GM12878 (cell line): Measurements from ENCODE around the gene HERC2. TPM values are rescaled to one million over a fixed set of nuclear protein-coding genes. Genes with fewer than 3 reads are reported as not detected.
"Not testable (repeated sequence)": the region's sequence is repeated elsewhere in the genome, so short reads cannot be mapped to it uniquely, and the experiment has no call there.

Source experiments
- ATAC-seq: fragments of 200-7000 bp; cut with Tn5 transposase; 3 replicates; pipeline ENCODE4 v1.9.1; 2020; ENCODE audit warnings: mild to moderate bottlenecking, moderate library complexity
- BruUV-seq: library from RNA; stranded (reverse); fragments of 400-500 nt; replicated peaks from 2 replicates; lab custom pipeline; 2021; lab: Mats Ljungman, UMichigan
- CTCF ChIA-PET: fragments of 300-600 bp; sonication (Branson Sonifier 250); formaldehyde crosslinking; extraction: SDS; loops from one replicate; lab custom pipeline; 2021; ENCODE audit warnings: inconsistent platforms; lab: Yijun Ruan, JAX
- POLR2A ChIA-PET: fragments of 350-600 bp; formaldehyde crosslinking; extraction: SDS; loops from one replicate; lab custom pipeline; 2021; ENCODE audit warnings: inconsistent platforms; lab: Charles Lee
- RAD21 ChIA-PET: fragments of 300-600 bp; sonication (Branson Sonifier 250); formaldehyde crosslinking; loops from one replicate; lab custom pipeline; 2023; ENCODE audit warnings: antibody characterized with exemption; ENCODE audit not compliant: unreplicated experiment; lab: Charles Lee
- SMC1A ChIA-PET: fragments of 300-600 bp; sonication (Branson Sonifier 250); formaldehyde crosslinking; loops from one replicate; lab custom pipeline; 2023; ENCODE audit not compliant: unreplicated experiment, uncharacterized antibody; lab: Charles Lee
- DNase-seq: peaks from one replicate; pipeline ENCODE4 v3.0.0-alpha.2; 2011; ENCODE audit warnings: low read depth, low spot score
- FAIRE-seq: peaks from 3 replicates; lab custom pipeline; 2011; peaks lifted over from hg19 to GRCh38; lab: Jason Lieb, UNC
- H2AFZ ChIP-seq: 2 replicates; pipeline ENCODE4 v1.6.0; 2011; ENCODE audit warnings: low read depth, low read length, control low read depth; ENCODE audit not compliant: control insufficient read depth
- H3K27ac ChIP-seq: 2 replicates; pipeline ENCODE4 v1.5.1; 2011; ENCODE audit warnings: control low read depth; ENCODE audit not compliant: control insufficient read depth, insufficient read depth
- H3K27me3 ChIP-seq, 2 experiments: replicated peaks in 1 of 2; 2 replicates each; pipeline versions ENCODE4 v1.6.0 to v1.6.1; 2011; ENCODE audit warnings: low read length in 1 of 2; ENCODE audit not compliant: control insufficient read depth in 2 of 2, insufficient read depth in 2 of 2
- H3K36me3 ChIP-seq, 2 experiments: 2 replicates each; pipeline ENCODE4 v1.5.1; 2011; ENCODE audit warnings: low read length in 1 of 2; ENCODE audit not compliant: control insufficient read depth in 2 of 2, insufficient read depth in 2 of 2
- H3K4me1 ChIP-seq: 2 replicates; pipeline ENCODE4 v1.6.1; 2011; ENCODE audit warnings: mild to moderate bottlenecking, low read length, moderate library complexity, mixed read lengths; ENCODE audit not compliant: control insufficient read depth, insufficient read depth
- H3K4me2 ChIP-seq: 2 replicates; pipeline ENCODE4 v1.6.0; 2011; ENCODE audit warnings: control low read depth; ENCODE audit not compliant: control insufficient read depth, insufficient read depth
- H3K4me3 ChIP-seq: fragments of 200-600 bp; sonication (generic); 2 replicates; pipeline ENCODE4 v1.5.1; 2016
- H3K79me2 ChIP-seq: 2 replicates; pipeline ENCODE4 v1.6.0; 2011; ENCODE audit warnings: low read length; ENCODE audit not compliant: control insufficient read depth, insufficient read depth
- H3K9ac ChIP-seq: 2 replicates; pipeline ENCODE4 v1.8.0; 2011; ENCODE audit warnings: low read length, control low read depth, mixed read lengths; ENCODE audit not compliant: control insufficient read depth, insufficient read depth
- H3K9me3 ChIP-seq: replicated peaks from 3 replicates; pipeline ENCODE4 v1.5.1; 2011; ENCODE audit warnings: mild to moderate bottlenecking, low read length; ENCODE audit not compliant: control insufficient read depth, insufficient read depth
- H4K20me1 ChIP-seq: 2 replicates; pipeline ENCODE4 v1.6.0; 2011; ENCODE audit not compliant: control insufficient read depth, insufficient read depth
- whole genome bisulfite sequencing: methylation state at CpG from one replicate; pipeline ENCODE4 v1.1.6; 2016; ENCODE audit warnings: low lambda C conversion rate; ENCODE audit not compliant: insufficient replicate concordance, insufficient coverage; ENCODE audit errors: missing lambda C conversion rate; 5-methylcytosine and 5-hydroxymethylcytosine counted together
- in situ Hi-C: fragments of 300-500 bp; cut with MboI; formaldehyde crosslinking; loops from 9 replicates; pipeline ENCODE4 v1.14.3; 2018; ENCODE audit warnings: mixed read lengths
- intact Hi-C: fragments of 100-400 bp; cut with micrococcal nuclease; formaldehyde crosslinking; loops from one replicate; pipeline ENCODE4 v1.14.2; 2022; ENCODE audit not compliant: unreplicated experiment
- polyA plus RNA-seq, 11 experiments: library from polyadenylated mRNA; depleted of rRNA in 4 of 11; unstranded in 6 of 11; stranded (reverse) in 5 of 11; fragments of >200 nt; fragmentation: Nextera tagmentation in 4 of 11; fragmentation: Illumina TruSeq in 1 of 11; extraction: Ambion mirVana in 4 of 11; extraction: Trizol in 1 of 11; gene quantifications; 1 replicate in 1 of 11; 2 replicates in 10 of 11; pipeline versions ENCODE4 v1.2.1 to v1.2.3, GENCODE V29; 2011 to 2016; ENCODE audit warnings: inconsistent platforms in 2 of 11, missing spikeins in 2 of 11, low read depth in 1 of 11
- total RNA-seq, 4 experiments: library from RNA; depleted of rRNA in 3 of 4; stranded (reverse); fragments of >200 nt in 3 of 4; fragmentation: Illumina TruSeq in 1 of 4; extraction: Trizol in 1 of 4; gene quantifications; 2 replicates each; pipeline versions ENCODE4 v1.2.1 to v1.2.3, GENCODE V29; 2013 to 2021

HERC2 gene
- total and polyA plus RNA-seq, 10 of the 15 experiments (the other 5 are each of a cell fraction or from before 2014, with no cell fraction given) = 6.1 to 39.0 (median 24.0) TPM

DNA sequence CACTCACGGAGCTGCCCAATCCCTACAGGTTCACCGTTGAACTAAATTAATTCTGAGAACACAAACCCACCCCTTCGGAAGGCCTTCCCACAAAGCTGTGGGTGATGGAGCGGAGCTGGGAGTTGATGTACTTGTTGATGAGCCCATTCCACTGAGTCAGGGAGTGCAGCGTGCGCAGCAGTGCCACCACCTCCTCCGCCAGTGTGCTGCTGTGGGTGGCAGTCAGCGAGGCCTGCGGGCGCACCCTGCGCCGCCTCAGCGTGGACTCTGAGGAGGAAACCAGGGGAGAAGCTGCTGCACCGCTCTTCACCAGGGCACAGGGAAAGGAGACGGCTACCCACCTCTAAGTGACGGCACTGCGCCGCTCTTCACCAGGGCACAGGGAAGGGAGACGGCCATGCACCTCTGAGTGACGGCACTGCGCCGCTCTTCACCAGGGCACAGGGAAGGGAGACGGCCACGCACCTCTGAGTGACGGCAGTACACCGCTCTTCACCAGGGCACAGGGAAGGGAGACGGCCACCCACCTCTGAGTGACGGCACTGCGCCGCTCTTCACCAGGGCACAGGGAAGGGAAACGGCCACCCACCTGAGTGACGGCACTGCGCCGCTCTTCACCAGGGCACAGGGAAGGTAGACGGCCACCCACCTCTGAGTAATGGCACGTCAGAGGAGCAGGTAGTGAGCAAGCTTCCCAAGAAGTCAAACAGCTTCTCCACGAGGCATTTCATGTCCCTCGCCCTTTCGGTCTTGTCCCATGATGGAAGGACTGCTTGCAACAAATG is 107.8 kb downstream of the HERC2 start:
- BruUV-seq, in situ Hi-C loops, H2AFZ ChIP-seq, H3K27ac ChIP-seq, ATAC-seq, H3K27me3 ChIP-seq, H3K4me1 ChIP-seq, DNase-seq, CTCF ChIA-PET, H3K9ac ChIP-seq, POLR2A ChIA-PET, H3K36me3 ChIP-seq, H3K4me2 ChIP-seq, FAIRE-seq, H4K20me1 ChIP-seq, SMC1A ChIA-PET, intact Hi-C loops, H3K79me2 ChIP-seq, H3K9me3 ChIP-seq, H3K4me3 ChIP-seq, RAD21 ChIA-PET: not testable (repeated sequence)
- WGBS = over 99% methylated on average over 39 of the region's 39 CpGs

DNA sequence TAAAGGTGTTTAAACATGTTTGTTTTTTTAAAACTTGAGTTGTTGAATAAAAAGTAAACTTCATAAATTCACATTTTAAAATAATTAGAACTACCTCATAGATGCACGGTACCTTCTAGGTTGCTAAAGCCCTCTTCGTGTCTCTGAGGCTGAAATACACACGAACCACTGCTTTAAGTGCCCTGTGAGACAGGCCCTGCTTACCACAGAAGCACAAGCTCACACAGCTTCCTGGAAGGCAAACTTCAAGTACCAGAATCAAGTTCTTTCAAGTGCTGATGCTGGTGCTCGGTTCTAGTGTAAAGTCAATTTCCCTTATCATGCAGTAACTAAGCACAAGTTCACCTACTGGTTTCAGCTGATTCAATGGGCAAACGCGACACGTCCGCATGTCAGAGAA is 108.6 kb downstream of the HERC2 start:
- SMC1A ChIA-PET, H3K36me3 ChIP-seq, H3K27me3 ChIP-seq, H3K9ac ChIP-seq, intact Hi-C loops, H2AFZ ChIP-seq, POLR2A ChIA-PET, ATAC-seq, H4K20me1 ChIP-seq, in situ Hi-C loops, H3K9me3 ChIP-seq, H3K4me2 ChIP-seq, H3K27ac ChIP-seq, H3K4me1 ChIP-seq, H3K4me3 ChIP-seq, H3K79me2 ChIP-seq, BruUV-seq, RAD21 ChIA-PET, CTCF ChIA-PET, DNase-seq, FAIRE-seq: not testable (repeated sequence)
- 98% methylated on average over 5 of the region's 8 CpGs for WGBS
